ENCODE measurements around the gene EXOC3L4. TPM values are rescaled to one million over a fixed set of nuclear protein-coding genes. Genes with fewer than 3 reads are reported as not detected.

The EXOC3L4 gene
- total and polyA plus RNA-seq, 9 of the 15 experiments (the other 6 are each of a cell fraction or from before 2014, with no cell fraction given): 0.10 to 6.7 (median 0.98) TPM; not detected in 1

DNA sequence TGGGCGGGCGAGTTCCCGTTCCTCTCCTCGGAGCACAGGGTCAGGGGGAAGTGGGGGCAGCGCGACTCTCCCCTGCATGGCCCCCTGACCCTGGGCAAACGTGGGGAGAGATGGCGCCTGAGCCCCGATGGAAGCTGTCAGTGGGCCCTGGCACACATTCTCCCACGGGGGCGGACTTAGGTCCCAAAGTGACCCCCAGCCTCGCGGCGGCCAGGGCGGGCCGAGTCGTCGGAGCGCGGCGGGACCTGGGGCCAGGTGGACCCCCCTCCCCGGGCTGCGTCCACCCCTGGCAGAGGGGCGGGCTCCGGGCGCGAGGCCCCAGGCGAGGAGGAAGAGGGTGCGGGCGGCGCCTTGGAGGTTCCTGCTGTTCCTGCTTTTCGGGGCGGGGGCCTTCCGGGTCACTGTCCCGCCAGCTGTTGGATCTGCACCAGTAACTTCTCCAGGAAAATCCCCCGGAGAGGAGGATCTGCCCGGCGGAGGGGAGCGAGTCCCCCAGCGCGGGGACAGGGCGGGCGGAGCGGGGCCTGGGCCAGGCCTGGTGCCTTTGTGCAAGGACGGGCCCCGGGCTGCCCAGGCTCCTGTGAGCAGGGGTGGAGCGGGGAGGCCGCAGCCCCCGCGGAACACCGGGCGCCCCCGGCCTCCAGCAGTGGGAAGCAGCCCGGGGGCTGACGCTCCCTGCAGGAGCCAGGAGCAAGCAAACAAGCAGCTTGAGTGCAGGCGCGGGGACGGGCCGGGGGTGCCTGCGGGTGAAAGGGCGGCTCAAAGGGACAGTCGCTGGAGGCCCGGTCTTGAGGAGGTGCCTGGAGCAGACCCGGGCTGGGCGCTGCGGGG, 44.0 kb downstream of the EXOC3L4 start:
- H3K79me2 ChIP-seq (ENCODE audit: control insufficient read depth, insufficient read depth, low read length): no peaks in the 10 kb centered on the region
- POLR2A ChIA-PET: no interaction called here
- no peaks in the 10 kb centered on the region for H3K9me1 ChIP-seq (ENCODE audit: control insufficient read depth, insufficient read depth, low read length)
- no peak overlapping the region for H3K27ac ChIP-seq (ENCODE audit: extremely low read depth, low read depth, low read length)
- ATAC-seq (no peak), FAIRE-seq (no peak), DNase-seq (ENCODE audit: extremely low read depth in 1 of 4, low spot score in 3 of 4) (no peak)
- BruUV-seq (replicated peaks): no TSS peak
- H3K4me3 ChIP-seq: no peak overlapping the region
- no peak overlapping the region for H3K4me2 ChIP-seq (ENCODE audit: insufficient read depth, low read length)
- no peak overlapping the region for H2AFZ ChIP-seq (ENCODE audit: low read depth, low read length)
- peaks cover 21 to 40% of the 10 kb centered on the region in 2 experiments; a peak in 4 of 5 replicates for H3K4me1 ChIP-seq (replicated peaks in 1 of 2; ENCODE audit: control insufficient read depth in 2 of 2, insufficient read depth in 2 of 2, low read length in 2 of 2)
- intact Hi-C loops (cut with micrococcal nuclease): no loop called here
- TF ChIP-seq POLR2G (IDR thresholded peaks at IDR 0.05; ENCODE audit: low read depth, low read length) (peak; percentile 53; the same call in 1 of the 2 replicates), FOSL1 (tag; conservative IDR thresholded peaks at IDR 0.05) (no peak)
- in situ Hi-C loops (cut with MboI): no loop called here
- WGBS (ENCODE audit: insufficient coverage, low coverage, missing lambda C conversion rate): 93% methylated on average over 14 of the region's 66 CpGs
- no peaks in the 10 kb centered on the region for H3K27me3 ChIP-seq (ENCODE audit: control insufficient read depth in 2 of 2, insufficient read depth in 2 of 2, low read length in 2 of 2)
- H3K9ac ChIP-seq (ENCODE audit: insufficient read depth in 1 of 2, low read depth in 2 of 2, low read length in 2 of 2): 0 out of 4 replicates have a peak overlapping the region, but pooled peaks of 1 of the 2 experiments have one; percentile 45
- CTCF ChIA-PET (ENCODE audit: low intra/inter-chr PET ratio): interaction anchor here (0.6 kb wide), 1 partner anchor 11 kb away, joined by 3 read pairs; no protein-coding TSS in a partner anchor
- H4K20me1 ChIP-seq (replicated peaks; ENCODE audit: control insufficient read depth, insufficient read depth, low read length): no peaks in the 10 kb centered on the region
- no peaks in the 10 kb centered on the region for H3K9me3 ChIP-seq (replicated peaks; ENCODE audit: control insufficient read depth, insufficient read depth, low read depth, low read length)
- peaks cover 27% of the 10 kb centered on the region; the same call in 1 of the 3 replicates for H3K36me3 ChIP-seq (ENCODE audit: control insufficient read depth, insufficient read depth, low read length)
